Uterus (tissue), 2 donors: ENCODE data around the gene EPYC.

Source experiments
- POLR2A ChIP-seq, 2 donors: fragments of 450-650 bp; IDR thresholded peaks; one replicate each; pipeline ENCODE4 v1.6.1; 2016; ENCODE audit warnings: antibody characterized with exemption in 2 of 2, mild to moderate bottlenecking in 1 of 2, moderate library complexity in 1 of 2
- TF ChIP-seq, protein P1 (sequence below), 4 experiments: fragments of 200-600 bp in 2 of 4; fragments of 450-650 bp in 2 of 4; sonication (generic) in 2 of 4; IDR thresholded peaks; one replicate each; pipeline ENCODE4 v1.5.1; 2016 to 2019; ENCODE audit warnings: antibody characterized with exemption in 4 of 4, mild to moderate bottlenecking in 2 of 4, moderate library complexity in 1 of 4

DNA sequence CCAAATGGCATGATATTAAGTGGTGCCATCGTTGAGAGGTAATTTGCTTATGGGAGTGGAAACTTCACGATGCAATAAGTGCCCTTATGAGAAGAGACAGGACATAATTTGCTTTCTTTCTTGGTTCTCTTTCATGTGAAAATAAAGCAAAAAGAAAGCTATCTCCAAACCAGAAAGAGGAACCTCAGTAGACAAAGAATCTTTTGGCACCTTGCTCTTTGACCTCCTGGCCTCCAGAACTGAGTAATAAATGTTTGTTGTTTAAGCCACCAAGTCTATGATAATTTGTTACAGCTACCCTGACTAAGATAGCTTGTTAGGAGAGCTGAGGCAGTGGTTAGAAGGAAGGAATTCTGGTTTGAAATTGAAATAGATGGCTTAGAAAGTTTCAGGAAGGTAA, 89.4 kb downstream of the EPYC start:
- TF ChIP-seq, protein P1, sequence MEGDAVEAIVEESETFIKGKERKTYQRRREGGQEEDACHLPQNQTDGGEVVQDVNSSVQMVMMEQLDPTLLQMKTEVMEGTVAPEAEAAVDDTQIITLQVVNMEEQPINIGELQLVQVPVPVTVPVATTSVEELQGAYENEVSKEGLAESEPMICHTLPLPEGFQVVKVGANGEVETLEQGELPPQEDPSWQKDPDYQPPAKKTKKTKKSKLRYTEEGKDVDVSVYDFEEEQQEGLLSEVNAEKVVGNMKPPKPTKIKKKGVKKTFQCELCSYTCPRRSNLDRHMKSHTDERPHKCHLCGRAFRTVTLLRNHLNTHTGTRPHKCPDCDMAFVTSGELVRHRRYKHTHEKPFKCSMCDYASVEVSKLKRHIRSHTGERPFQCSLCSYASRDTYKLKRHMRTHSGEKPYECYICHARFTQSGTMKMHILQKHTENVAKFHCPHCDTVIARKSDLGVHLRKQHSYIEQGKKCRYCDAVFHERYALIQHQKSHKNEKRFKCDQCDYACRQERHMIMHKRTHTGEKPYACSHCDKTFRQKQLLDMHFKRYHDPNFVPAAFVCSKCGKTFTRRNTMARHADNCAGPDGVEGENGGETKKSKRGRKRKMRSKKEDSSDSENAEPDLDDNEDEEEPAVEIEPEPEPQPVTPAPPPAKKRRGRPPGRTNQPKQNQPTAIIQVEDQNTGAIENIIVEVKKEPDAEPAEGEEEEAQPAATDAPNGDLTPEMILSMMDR (IDR thresholded peaks at IDR 0.05) = no peak
- no peak for TF ChIP-seq POLR2A (IDR thresholded peaks at IDR 0.05)
